ENCODE data around the gene P2RX1. TPM values are rescaled to one million over a fixed set of nuclear protein-coding genes. Genes with fewer than 3 reads are reported as not detected.

The P2RX1 gene
- total and polyA plus RNA-seq, 2 experiments from 2014 or later = 0.31 to 2.2 TPM

- Mint-ChIP-seq H3K27ac (no peak overlapping the region), H3K4me3 (no peak overlapping the region), H3K36me3 (ENCODE audit: low read depth) (no peaks in the 10 kb centered on the region; the same call in 2 of the 3 replicates), H3K27me3 (ENCODE audit: insufficient read depth, low read depth, poor library complexity) (peaks cover 24% of the 10 kb centered on the region), H3K9me3 (peaks cover 3% of the 10 kb centered on the region; the same call in 1 of the 3 replicates), H3K4me1 (peaks cover 29% of the 10 kb centered on the region)
- no peak overlapping the region for H3K4me3 ChIP-seq
- DNase-seq (ENCODE audit: low spot score) (no peak), ATAC-seq (no peak)
- no peak overlapping the region for H3K4me2 ChIP-seq
- H3F3A ChIP-seq (replicated peaks; ENCODE audit: low read depth) = peaks cover 11% of the 10 kb centered on the region; the same call in 1 of the 2 replicates
- TF ChIP-seq POLR2AphosphoS5 (IDR thresholded peaks at IDR 0.05; ENCODE audit: low read depth) (no peak), STAT1 (IDR thresholded peaks at IDR 0.05; ENCODE audit: unreplicated experiment) (no peak), ZNF331 (CRISPR knock-in tag; IDR thresholded peaks at IDR 0.05; ENCODE audit: low read depth) (no peak), CREB1 (CRISPR knock-in tag; IDR thresholded peaks at IDR 0.05; ENCODE audit: low read depth) (no peak), NANOG (IDR thresholded peaks at IDR 0.05; ENCODE audit: borderline replicate concordance) (no peak), ZNF114 (CRISPR knock-in tag; IDR thresholded peaks at IDR 0.05) (no peak), EZH2phosphoT487 (IDR thresholded peaks at IDR 0.05; ENCODE audit: unreplicated experiment) (no peak), REST (IDR thresholded peaks at IDR 0.05; ENCODE audit: unreplicated experiment) (no peak), EZH2 (IDR thresholded peaks at IDR 0.05; ENCODE audit: low read depth, unreplicated experiment) (no peak), JUNB (IDR thresholded peaks at IDR 0.05; ENCODE audit: unreplicated experiment) (no peak), CTCF (conservative IDR thresholded peaks at IDR 0.05; ENCODE audit: low read depth in 2 of 2) (no peak), ETS1 (IDR thresholded peaks at IDR 0.05) (no peak), ZNF462 (CRISPR knock-in tag; IDR thresholded peaks at IDR 0.05) (no peak)
- H3K79me2 ChIP-seq (replicated peaks; ENCODE audit: insufficient read depth) = 0 out of 2 replicates have a peak, but pooled peaks cover 4% of the 10 kb centered on the region
- no peaks in the 10 kb centered on the region for H3K36me3 ChIP-seq (ENCODE audit: insufficient read depth)
- no peak overlapping the region for H2AFZ ChIP-seq
- no peak overlapping the region for H3K27ac ChIP-seq (ENCODE audit: low read depth)
- H3K9me2 ChIP-seq (ENCODE audit: insufficient read depth) = no peaks in the 10 kb centered on the region
- no peaks in the 10 kb centered on the region for H3K27me3 ChIP-seq (ENCODE audit: insufficient read depth)
- no peaks in the 10 kb centered on the region for H4K20me1 ChIP-seq (replicated peaks; ENCODE audit: insufficient read depth)
- H3K4me1 ChIP-seq (ENCODE audit: insufficient read depth) = peaks cover 21% of the 10 kb centered on the region
Observed at GRCh38 chr17:3894911-3895343, 21.3 kb downstream of the P2RX1 start.
